GM18909 (cell line): ENCODE measurements around the gene HUNK.
"Not testable (repeated sequence)": the region's sequence is repeated elsewhere in the genome, so short reads cannot be mapped to it uniquely, and the experiment has no call there.

Experiments
- ATAC-seq: cut with Tn5 transposase; IDR thresholded peaks from one replicate; pipeline ENCODE4 v1.9.1; 2021; ENCODE audit warnings: mild to moderate bottlenecking; ENCODE audit not compliant: unreplicated experiment, poor library complexity

HUNK gene

DNA sequence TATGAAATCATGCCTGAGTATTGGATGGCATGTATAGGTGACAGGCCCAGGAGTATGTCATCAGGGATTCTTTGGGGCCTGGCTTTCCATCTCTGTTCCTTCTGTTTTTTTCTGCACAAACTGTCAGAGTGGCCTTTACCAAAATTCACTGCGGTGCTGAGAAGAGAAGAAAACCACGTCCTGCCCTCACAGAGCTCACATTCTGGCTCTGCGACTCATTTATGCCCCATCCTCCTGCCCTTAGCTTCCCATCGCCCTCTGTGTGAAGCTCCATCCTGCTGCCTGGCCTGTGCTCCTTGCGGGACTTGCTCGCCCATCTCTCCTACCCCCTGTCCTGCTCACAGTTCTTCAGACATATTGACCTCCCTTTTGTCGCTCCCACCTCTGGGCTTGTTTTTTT lies 73.4 kb downstream of the HUNK start:
- no peak for ATAC-seq

DNA sequence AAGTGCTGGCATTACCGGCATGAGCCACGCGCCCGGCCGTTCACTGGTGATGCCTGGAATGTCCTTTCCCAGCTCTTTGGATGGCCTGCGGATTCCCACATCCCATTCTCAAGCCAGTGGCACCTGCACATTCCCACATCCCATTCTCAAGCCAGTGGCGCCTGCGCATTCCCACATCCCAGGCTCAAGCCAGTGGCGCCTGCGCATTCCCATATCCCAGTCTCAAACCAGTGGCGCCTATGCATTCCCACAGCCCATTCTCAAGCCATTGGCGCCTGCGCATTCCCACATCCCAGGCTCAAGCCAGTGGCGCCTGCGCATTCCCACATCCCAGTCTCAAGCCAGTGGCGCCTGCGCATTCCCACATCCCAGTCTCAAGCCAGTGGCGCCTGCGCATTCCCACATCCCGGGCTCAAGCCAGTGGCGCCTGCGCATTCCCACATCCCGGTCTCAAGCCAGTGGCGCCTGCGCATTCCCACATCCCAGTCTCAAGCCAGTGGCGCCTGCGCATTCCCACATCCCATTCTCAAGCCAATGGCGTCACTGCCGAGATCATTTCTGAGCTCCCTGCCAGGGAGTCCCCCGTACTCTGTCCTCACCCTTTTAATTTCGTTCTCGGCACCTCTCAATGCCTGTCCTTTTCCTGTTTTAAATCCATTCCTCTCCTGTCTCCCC lies 74.2 kb downstream of the HUNK start:
- not testable (repeated sequence) for ATAC-seq

GRCh38 chr21:31948676-31949075 lies 75.9 kb downstream of the HUNK start:
- ATAC-seq, result no peak

DNA sequence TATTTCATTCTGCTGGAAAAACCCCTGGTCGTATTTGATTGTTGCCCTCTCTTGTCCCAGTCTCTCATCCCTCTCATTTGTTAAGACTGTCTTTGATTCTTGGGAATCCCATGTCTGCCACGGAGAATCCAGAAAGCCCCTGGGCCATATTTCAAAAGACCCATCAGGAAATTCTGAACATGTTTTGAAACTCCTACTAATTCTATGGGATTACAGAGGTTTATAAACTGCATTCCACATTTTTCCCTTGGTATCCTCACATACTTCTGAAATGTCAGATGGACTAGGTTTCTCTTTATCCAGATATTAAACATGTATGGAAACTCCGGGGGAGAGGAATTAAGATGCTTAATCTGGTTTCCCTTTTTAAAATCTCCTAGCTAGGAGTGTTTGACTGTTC lies 80.0 kb downstream of the HUNK start:
- ATAC-seq, result no peak

GRCh38 chr21:31957631-31958030 lies 84.8 kb downstream of the HUNK start:
- no peak for ATAC-seq

DNA sequence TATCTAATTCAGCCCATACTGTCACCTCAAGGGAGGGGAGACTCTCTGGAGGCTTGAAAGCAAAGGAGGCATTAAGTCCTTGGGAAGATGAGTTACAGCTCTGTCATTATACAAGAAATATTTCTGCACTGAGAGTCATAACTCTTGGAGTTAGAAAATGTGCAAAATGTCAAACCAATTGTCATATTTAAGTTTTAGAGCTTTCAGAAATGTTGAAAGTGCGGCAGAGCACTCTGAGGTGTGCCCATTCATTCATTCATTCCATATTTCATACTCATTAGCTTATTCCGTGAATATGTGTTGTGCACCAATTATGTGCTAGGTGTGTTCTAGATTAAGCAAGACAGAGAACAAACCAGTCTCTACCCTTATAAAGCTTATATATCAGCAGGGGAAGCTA lies 87.1 kb downstream of the HUNK start:
- ATAC-seq, result no peak

DNA sequence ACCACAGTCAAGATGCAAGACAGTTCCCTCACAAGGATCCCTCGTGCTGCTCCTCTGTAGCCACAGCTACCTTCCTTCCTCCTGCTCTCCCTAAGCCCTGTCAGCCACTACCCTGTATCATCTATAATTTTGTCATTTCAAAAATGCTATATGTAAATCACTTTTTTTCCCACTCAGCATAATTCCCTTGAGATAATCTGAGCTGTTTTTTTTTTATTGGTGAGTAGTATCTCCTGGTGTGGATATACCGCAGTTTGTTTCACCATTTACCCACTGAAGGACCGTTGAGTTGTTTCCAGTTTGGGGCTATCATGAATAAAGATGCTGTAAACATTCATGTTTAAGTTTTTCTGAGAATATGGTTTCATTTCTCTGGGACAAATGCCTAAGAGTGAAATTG lies 88.2 kb downstream of the HUNK start:
- ATAC-seq, result no peak

- ATAC-seq, result no peak
These were observed 88.9 kb downstream of the HUNK start for GRCh38 chr21:31961704-31962103.

GRCh38 chr21:31964692-31965091 lies 91.9 kb downstream of the HUNK start:
- no peak for ATAC-seq

GRCh38 chr21:31967334-31967733 lies 94.5 kb downstream of the HUNK start:
- no peak for ATAC-seq

- ATAC-seq, result no peak
These were observed 99.8 kb downstream of the HUNK start for GRCh38 chr21:31972622-31973021.

GRCh38 chr21:31973402-31973944 lies 100.7 kb downstream of the HUNK start:
- ATAC-seq, result no peak

DNA sequence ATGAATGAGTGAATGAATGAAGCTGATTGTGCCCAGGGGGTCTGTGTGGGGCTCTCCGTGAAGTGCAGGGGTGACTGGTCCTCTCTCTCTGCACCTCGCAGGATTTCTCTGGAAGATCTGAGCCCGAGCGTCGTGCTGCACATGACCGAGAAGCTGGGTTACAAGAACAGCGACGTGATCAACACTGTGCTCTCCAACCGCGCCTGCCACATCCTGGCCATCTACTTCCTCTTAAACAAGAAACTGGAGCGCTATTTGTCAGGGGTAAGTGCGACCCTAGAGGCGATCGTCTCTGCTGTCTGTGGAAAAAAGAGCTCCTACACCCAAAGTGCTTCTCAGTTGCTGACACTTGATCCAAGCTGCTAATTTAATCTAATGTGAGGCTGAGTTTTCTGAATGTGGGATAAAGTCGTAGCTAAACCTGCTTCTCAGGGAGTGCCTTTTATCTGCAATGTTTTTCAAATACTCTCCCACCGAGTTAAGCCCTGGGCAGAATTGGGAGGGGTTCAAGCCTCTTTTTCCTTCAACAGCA lies 101.7 kb downstream of the HUNK start:
- no peak for ATAC-seq

- ATAC-seq, result no peak
These were observed 102.7 kb downstream of the HUNK start for GRCh38 chr21:31975491-31975890.

GRCh38 chr21:31977816-31978215 lies 105.0 kb downstream of the HUNK start:
- no peak for ATAC-seq

- no peak for ATAC-seq
These were observed 110.3 kb downstream of the HUNK start for GRCh38 chr21:31983120-31983519.

- ATAC-seq, result no peak
These were observed 110.7 kb downstream of the HUNK start for GRCh38 chr21:31983554-31983953.

- ATAC-seq, result no peak
These were observed 112.6 kb downstream of the HUNK start for GRCh38 chr21:31985398-31985797.

DNA sequence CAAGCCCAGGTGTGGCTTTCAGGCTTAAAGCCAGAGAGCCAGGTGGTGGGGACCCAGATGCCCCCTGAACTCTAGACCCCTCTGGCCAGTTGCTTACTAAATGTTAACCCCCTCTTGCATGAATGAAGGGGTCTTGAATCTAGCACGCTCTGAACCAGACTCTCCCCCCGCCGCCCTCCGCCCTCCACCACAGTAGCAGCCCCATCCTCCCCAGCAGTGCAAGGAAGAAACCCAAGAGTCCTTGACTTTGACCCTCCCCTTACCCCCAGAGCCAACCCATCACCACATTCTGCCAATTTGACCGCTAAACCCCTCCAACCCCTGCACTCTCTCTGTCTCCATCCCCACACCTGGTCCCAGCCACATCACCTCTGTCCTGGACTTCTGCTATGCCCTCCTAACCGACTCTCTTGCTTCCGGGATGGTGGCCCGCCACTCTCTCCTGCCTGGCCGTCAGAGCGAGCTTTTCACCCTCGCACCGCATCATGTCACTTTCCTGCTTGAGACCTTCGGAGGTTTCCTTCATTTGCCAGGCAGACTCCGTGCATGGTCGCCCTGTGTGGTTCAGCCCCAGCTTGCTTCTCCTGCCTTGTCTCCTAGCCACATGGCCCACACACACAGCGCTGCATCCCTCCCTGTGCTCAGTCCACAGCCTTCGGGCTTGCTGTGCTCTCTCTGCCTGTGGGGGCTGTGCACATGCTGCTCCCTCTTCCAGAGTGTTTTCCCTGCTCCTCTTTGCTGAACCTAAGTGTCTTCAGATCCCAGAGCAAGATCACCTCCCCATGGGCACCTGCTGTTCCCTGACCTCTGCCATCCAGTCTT lies 113.4 kb downstream of the HUNK start:
- ATAC-seq, result no peak

GRCh38 chr21:31987696-31988095 lies 114.9 kb downstream of the HUNK start:
- no peak for ATAC-seq
